Left lung (tissue), 10 donors: Measurements from ENCODE around the gene ATL1. TPM values are rescaled to one million over a fixed set of nuclear protein-coding genes. Genes with fewer than 3 reads are reported as not detected.

Source experiments
- ATAC-seq: fragments of 200-7000 bp; cut with Tn5 transposase; one replicate; pipeline ENCODE4 v1.9.1; 2020; ENCODE audit warnings: moderate library complexity
- DNase-seq, 4 donors: peaks; one replicate each; pipeline ENCODE4 v3.0.0-alpha.2; 2013 to 2020
- H3K27ac ChIP-seq, 2 donors: fragments of 200-600 bp; sonication (generic) in 1 of 2; one replicate each; pipeline versions ENCODE4 v1.5.0 to v1.8.0; 2020 to 2021
- H3K27me3 ChIP-seq, 2 donors: fragments of 200-600 bp; sonication (generic) in 1 of 2; one replicate each; pipeline versions ENCODE4 v1.5.0 to v1.8.0; 2020 to 2021
- H3K36me3 ChIP-seq, 2 donors: fragments of 200-600 bp; sonication (generic) in 1 of 2; one replicate each; pipeline versions ENCODE4 v1.5.0 to v1.8.0; 2020 to 2021
- H3K4me1 ChIP-seq, 2 donors: fragments of 200-600 bp; one replicate each; pipeline ENCODE4 v1.8.0; 2021
- H3K4me3 ChIP-seq, 2 donors: fragments of 200-600 bp; sonication (generic) in 1 of 2; one replicate each; pipeline versions ENCODE4 v1.5.0 to v1.8.0; 2020 to 2021; ENCODE audit warnings: mild to moderate bottlenecking in 1 of 2
- H3K9me3 ChIP-seq, 2 donors: fragments of 200-600 bp; sonication (generic) in 1 of 2; one replicate each; pipeline versions ENCODE4 v1.5.0 to v1.8.0; 2020 to 2021
- CTCF ChIP-seq, 2 donors: fragments of 200-600 bp; sonication (generic) in 1 of 2; IDR thresholded peaks; one replicate each; pipeline versions ENCODE4 v1.5.0 to v1.8.0; 2021; ENCODE audit warnings: antibody characterized with exemption in 2 of 2
- intact Hi-C, 2 donors: fragments of 100-400 bp; cut with DNase I; formaldehyde crosslinking; loops; one replicate each; pipeline versions ENCODE4 v1.11.2 to v1.14.2; 2022
- polyA plus RNA-seq, 6 donors: library from polyadenylated mRNA; unstranded; fragments of 120-200 nt; gene quantifications; one replicate each; pipeline ENCODE4 v1.2.1, GENCODE V29; 2013; ENCODE audit not compliant: insufficient read length in 6 of 6
- total RNA-seq, 2 donors: library from RNA; stranded (reverse); fragmentation: NEBNext Ultra II Directional; extraction: Animal tissue kit (Norgen Biotek cat#: 25700); gene quantifications; one replicate each; pipeline ENCODE4 v1.2.1, GENCODE V29; 2021
- donor health status: DM: no; HTN: yes; CAD: no.
- donor health status: DM: no; HTN: no; CAD: no.

The ATL1 gene
- total and polyA plus RNA-seq, 8 donors = 5.4 to 10.8 (median 7.7) TPM

DNA sequence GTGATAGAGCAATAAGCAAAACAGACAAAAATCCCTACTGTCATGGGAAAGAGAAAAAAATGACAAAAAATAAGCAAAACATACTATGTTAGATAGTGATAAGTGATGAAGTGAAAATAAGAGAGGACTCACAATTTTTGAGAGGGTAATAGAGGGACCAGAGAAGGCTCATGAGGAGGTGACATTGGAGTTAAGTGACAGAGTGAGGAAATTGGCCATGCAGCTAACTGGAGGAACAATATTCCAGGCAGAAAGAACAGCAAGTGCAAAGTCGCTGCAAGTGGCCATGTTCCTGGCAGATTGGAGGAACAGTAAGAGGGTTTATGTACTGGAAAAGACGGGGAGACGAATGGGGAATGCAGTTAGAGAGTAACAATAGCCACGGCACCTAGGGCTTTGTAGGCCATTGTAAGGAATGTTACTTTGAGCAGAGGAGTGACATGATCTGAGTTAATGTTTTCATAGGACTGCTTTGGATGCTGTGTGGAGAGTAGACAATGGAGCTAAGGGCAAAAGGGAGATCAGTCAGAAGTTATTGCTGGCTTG lies 109.6 kb downstream of the ATL1 start:
- DNase-seq (no peak), ATAC-seq (no peak)
- H3K36me3 ChIP-seq = peaks cover 0 to 4% of the 10 kb centered on the region in 2 donors
- peaks cover 0 to 28% of the 10 kb centered on the region in 2 donors for H3K4me1 ChIP-seq
- peaks cover 0 to 3% of the 10 kb centered on the region in 2 donors for H3K27me3 ChIP-seq
- H3K9me3 ChIP-seq = no peaks in the 10 kb centered on the region
- intact Hi-C loops = no loop called here
- no peak for TF ChIP-seq CTCF (IDR thresholded peaks at IDR 0.05)
- no peak overlapping the region for H3K4me3 ChIP-seq
- no peak overlapping the region for H3K27ac ChIP-seq

DNA sequence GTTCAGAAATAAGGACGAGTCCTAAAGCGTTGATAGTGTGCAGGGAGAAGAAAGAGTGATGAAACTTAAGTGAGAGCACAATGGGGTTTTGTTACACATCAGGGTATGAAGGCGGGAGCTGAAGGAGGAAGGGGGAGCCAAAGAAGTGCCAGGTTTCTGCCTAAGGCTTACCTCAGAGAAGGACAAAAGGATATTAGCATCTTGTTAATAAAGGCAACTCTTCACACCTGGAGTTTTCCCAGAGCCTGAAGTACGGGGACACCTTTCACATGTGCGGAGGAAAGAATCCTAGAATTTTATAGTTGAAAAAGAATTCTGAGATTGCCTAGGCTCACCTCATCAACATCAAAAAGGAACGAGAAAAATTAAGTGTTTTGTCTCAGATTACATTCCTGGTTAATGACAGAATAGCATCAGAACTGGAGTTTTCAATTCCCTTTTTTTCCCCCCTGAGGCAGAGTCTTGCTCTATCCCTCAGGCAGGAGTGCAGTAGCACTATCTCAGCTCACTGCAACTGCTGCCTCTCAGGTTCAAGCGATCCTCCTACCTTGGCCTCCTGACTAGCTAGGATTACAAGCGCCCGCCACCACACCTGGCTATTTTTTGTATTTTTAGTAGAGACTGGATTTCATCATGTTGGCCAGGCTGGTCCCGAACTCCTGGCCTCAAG lies 110.4 kb downstream of the ATL1 start:
- Histone ChIP-seq H3K36me3 (no peaks in the 10 kb centered on the region), H3K27ac (no peak overlapping the region), H3K27me3 (peaks cover 0 to 3% of the 10 kb centered on the region in 2 donors), H3K4me1 (peaks cover 0 to 25% of the 10 kb centered on the region in 2 donors), H3K4me3 (no peak overlapping the region), H3K9me3 (no peaks in the 10 kb centered on the region)
- no peak for TF ChIP-seq CTCF (IDR thresholded peaks at IDR 0.05)
- DNase-seq = no peak
- no peak for ATAC-seq
- intact Hi-C loops = no loop called here

GRCh38 chr14:50670866-50671256 lies 110.9 kb downstream of the ATL1 start:
- Histone ChIP-seq H3K36me3 (no peaks in the 10 kb centered on the region), H3K4me1 (peaks cover 0 to 24% of the 10 kb centered on the region in 2 donors), H3K4me3 (no peak overlapping the region), H3K27me3 (peaks cover 0 to 3% of the 10 kb centered on the region in 2 donors), H3K27ac (no peak overlapping the region), H3K9me3 (no peaks in the 10 kb centered on the region)
- no peak for TF ChIP-seq CTCF (IDR thresholded peaks at IDR 0.05)
- no peak for DNase-seq
- ATAC-seq = no peak
- intact Hi-C loops = no loop called here

DNA sequence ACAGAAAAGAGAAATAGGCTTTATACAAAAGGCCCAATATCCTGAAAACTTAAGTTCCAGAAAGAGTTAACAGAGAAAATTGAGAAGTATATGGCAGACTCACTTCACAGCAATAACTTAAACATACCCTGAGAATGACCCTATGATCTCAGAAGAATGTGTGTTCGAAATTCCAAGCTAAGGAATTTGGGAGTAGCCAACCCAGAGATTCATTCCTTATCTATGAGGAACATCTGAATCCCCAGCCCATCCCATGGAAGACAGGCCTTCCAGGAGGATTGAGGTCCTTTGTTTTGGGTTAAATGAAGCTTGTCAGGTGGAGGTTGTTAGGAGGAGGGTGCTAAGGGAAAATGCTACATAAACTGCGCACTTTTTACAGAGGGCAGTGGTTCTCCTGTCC lies 115.7 kb downstream of the ATL1 start:
- Histone ChIP-seq H3K27ac (no peak overlapping the region), H3K9me3 (no peaks in the 10 kb centered on the region), H3K4me3 (no peak overlapping the region), H3K4me1 (peaks cover 5 to 19% of the 10 kb centered on the region in 2 donors), H3K27me3 (no peaks in the 10 kb centered on the region), H3K36me3 (no peaks in the 10 kb centered on the region)
- ATAC-seq (no peak), DNase-seq (no peak)
- no peak for TF ChIP-seq CTCF (IDR thresholded peaks at IDR 0.05)
- intact Hi-C loops = no loop called here

DNA sequence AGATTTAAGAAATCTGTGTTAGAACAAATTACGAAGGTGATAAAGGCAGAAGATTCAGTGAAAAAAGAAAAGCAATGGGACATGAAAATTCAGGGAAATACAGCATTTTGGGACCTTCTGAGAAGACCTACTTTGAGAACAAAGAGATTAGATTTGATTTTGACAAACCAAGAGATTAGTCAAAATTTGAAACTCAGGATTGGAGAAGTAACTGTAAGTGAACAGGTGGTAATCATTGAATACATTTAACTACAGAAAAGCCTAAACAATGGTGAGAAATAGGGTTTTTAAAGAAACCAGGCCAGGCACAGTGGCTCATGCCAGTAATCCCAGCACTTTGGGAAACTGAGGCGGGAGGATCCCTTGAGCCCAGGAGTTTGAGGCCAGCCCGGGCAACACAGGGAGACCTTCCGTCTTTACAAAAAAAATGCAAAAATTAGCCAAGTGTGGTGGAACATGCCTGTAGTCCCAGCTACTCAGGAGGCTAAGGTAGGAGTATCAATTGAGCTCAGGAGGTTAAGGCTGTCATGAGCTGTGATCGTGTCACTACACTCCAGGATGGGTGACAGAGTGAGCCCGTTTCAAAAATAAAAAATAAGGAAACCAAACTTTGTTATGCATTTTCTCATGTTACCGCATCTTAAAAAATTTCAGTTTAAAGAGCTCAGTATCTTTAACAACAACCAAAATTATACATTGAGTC lies 117.0 kb downstream of the ATL1 start:
- H3K36me3 ChIP-seq = no peaks in the 10 kb centered on the region
- peak overlapping the region; percentile 16 to 55 for H3K27ac ChIP-seq
- intact Hi-C loops = no loop called here
- no peak for ATAC-seq
- DNase-seq = no peak
- no peak for TF ChIP-seq CTCF (IDR thresholded peaks at IDR 0.05)
- no peak overlapping the region for H3K4me3 ChIP-seq
- H3K4me1 ChIP-seq = peaks cover 5 to 19% of the 10 kb centered on the region in 2 donors
- no peaks in the 10 kb centered on the region for H3K9me3 ChIP-seq
- no peaks in the 10 kb centered on the region for H3K27me3 ChIP-seq
